Neural cell (in vitro differentiated cells): ENCODE measurements around the gene CDC16. TPM values are rescaled to one million over a fixed set of nuclear protein-coding genes. Genes with fewer than 3 reads are reported as not detected.

Source experiments
- H2AFZ ChIP-seq: fragments of 200-600, 300-800 bp; sonication (generic), shearing (Covaris generic); 2 replicates; pipeline ENCODE4 v1.6.0; 2014; ENCODE audit warnings: low read depth, mild to moderate bottlenecking, antibody characterized with exemption, low read length, moderate library complexity
- H3F3A ChIP-seq: fragments of 200-600 bp; shearing (Covaris generic); 2 replicates; pipeline ENCODE4 v1.6.1; 2016; ENCODE audit warnings: mild to moderate bottlenecking, moderate library complexity, mixed read lengths, antibody characterized with exemption, low read length; ENCODE audit not compliant: insufficient read depth, poor library complexity, severe bottlenecking
- H3K27ac ChIP-seq: fragments of 200-600, 300-800 bp; sonication (generic), shearing (Covaris generic); 2 replicates; pipeline ENCODE4 v1.5.1; 2014; ENCODE audit warnings: mild to moderate bottlenecking, low read length, moderate library complexity
- H3K27me3 ChIP-seq: fragments of 300-800, 200-600 bp; sonication (generic), shearing (Covaris generic); 2 replicates; pipeline ENCODE4 v1.6.0; 2014; ENCODE audit warnings: mild to moderate bottlenecking, low read depth, low read length, moderate library complexity; ENCODE audit not compliant: insufficient read depth
- H3K36me3 ChIP-seq: fragments of 300-800, 200-600 bp; sonication (generic), shearing (Covaris generic); 2 replicates; pipeline ENCODE4 v1.5.1; 2014; ENCODE audit warnings: mild to moderate bottlenecking, antibody characterized with exemption, low read length, moderate library complexity; ENCODE audit not compliant: insufficient read depth
- H3K4me2 ChIP-seq: fragments of 300-800, 200-600 bp; sonication (generic), shearing (Covaris generic); 2 replicates; pipeline ENCODE4 v1.6.0; 2014; ENCODE audit warnings: mild to moderate bottlenecking, low read length
- H3K4me3 ChIP-seq: fragments of 300-800, 200-600 bp; sonication (generic), shearing (Covaris generic); 2 replicates; pipeline ENCODE4 v1.5.1; 2014; ENCODE audit warnings: mild to moderate bottlenecking, low read length, moderate library complexity
- H3K79me2 ChIP-seq: fragments of 200-600 bp; shearing (Covaris generic); replicated peaks from 2 replicates; pipeline ENCODE4 v1.6.0; 2014; ENCODE audit warnings: mild to moderate bottlenecking, low read length, moderate library complexity; ENCODE audit not compliant: insufficient read depth
- H3K9ac ChIP-seq: fragments of 300-800, 200-600 bp; sonication (generic), shearing (Covaris generic); 2 replicates; pipeline ENCODE4 v1.6.1; 2016; ENCODE audit warnings: mild to moderate bottlenecking, low read length, mixed read lengths
- H3K9me2 ChIP-seq: fragments of 200-600 bp; shearing (Covaris generic); 2 replicates; pipeline ENCODE4 v1.6.1; 2016; ENCODE audit warnings: mild to moderate bottlenecking, low read length, mixed read lengths; ENCODE audit not compliant: insufficient read depth
- H3K9me3 ChIP-seq: fragments of 200-600, 300-800 bp; sonication (generic), shearing (Covaris generic); 2 replicates; pipeline ENCODE4 v1.6.1; 2016; ENCODE audit warnings: mild to moderate bottlenecking, mixed run types, low read length, moderate library complexity, mixed read lengths
- H4K20me1 ChIP-seq: fragments of 200-600 bp; shearing (Covaris generic); 2 replicates; pipeline ENCODE4 v1.6.1; 2016; ENCODE audit warnings: mild to moderate bottlenecking, mixed run types; ENCODE audit not compliant: insufficient read depth
- CTCF ChIP-seq: fragments of 450-650 bp; IDR thresholded peaks from 2 replicates; pipeline ENCODE4 v1.5.1; 2014; ENCODE audit warnings: antibody characterized with exemption, mild to moderate bottlenecking, moderate library complexity; ENCODE audit not compliant: poor library complexity, severe bottlenecking
- EP300 ChIP-seq: fragments of 450-650 bp; conservative IDR thresholded peaks from 2 replicates; pipeline ENCODE4 v1.6.1; 2014; ENCODE audit warnings: antibody characterized with exemption, mild to moderate bottlenecking, moderate library complexity; ENCODE audit not compliant: poor library complexity, severe bottlenecking
- EZH2 ChIP-seq: fragments of 200-600, 300-800 bp; shearing (Covaris generic), sonication (generic); IDR thresholded peaks from 2 replicates; pipeline ENCODE4 v1.6.1; 2014; ENCODE audit warnings: antibody characterized with exemption, low read length, borderline replicate concordance, mild to moderate bottlenecking; ENCODE audit not compliant: insufficient read depth, poor library complexity, severe bottlenecking
- MXI1 ChIP-seq: fragments of 450-650 bp; conservative IDR thresholded peaks from 2 replicates; pipeline ENCODE4 v1.6.1; 2014; ENCODE audit warnings: antibody characterized with exemption, mild to moderate bottlenecking; ENCODE audit not compliant: poor library complexity, severe bottlenecking
- POLR2AphosphoS5 ChIP-seq: IDR thresholded peaks from 2 replicates; pipeline ENCODE4 v1.6.1; 2012
- RAD21 ChIP-seq: fragments of 450-650 bp; conservative IDR thresholded peaks from 2 replicates; pipeline ENCODE4 v1.6.1; 2014; ENCODE audit warnings: antibody characterized with exemption, mild to moderate bottlenecking, moderate library complexity
- REST ChIP-seq: IDR thresholded peaks from 2 replicates; pipeline ENCODE4 v1.6.1; 2012; ENCODE audit warnings: borderline replicate concordance
- SMC3 ChIP-seq: fragments of 450-650 bp; conservative IDR thresholded peaks from 2 replicates; pipeline ENCODE4 v1.6.1; 2014; ENCODE audit warnings: antibody characterized with exemption, mild to moderate bottlenecking, moderate library complexity; ENCODE audit not compliant: poor library complexity
- TAF1 ChIP-seq: IDR thresholded peaks from 2 replicates; pipeline ENCODE4 v1.6.1; 2012; ENCODE audit warnings: low read depth
- polyA minus RNA-seq: library from RNA; depleted of rRNA, polyadenylated mRNA; stranded (reverse); fragments of >200 nt; gene quantifications from 2 replicates; pipeline ENCODE4 v1.2.3, GENCODE V29; 2014
- polyA plus RNA-seq: library from polyadenylated mRNA; depleted of rRNA; stranded (reverse); fragments of >200 nt; gene quantifications from 2 replicates; pipeline ENCODE4 v1.2.3, GENCODE V29; 2014

The CDC16 gene
- polyA plus RNA-seq (70.4 and 78.4 TPM in 2 replicates), polyA minus RNA-seq (55.5 and 75.6 TPM in 2 replicates)

GRCh38 chr13:114234645-114235421, at the start of gene CDC16:
TSS of gene CDC16 (plus strand) at chr13:114234897. CDS start at chr13:114235085, 188 bp downstream.
- Histone ChIP-seq H3K79me2 (peaks cover 15% of the 10 kb centered on the region), H4K20me1 (no peaks in the 10 kb centered on the region), H3K9ac (peak within 1 kb of the TSS; percentile 82), H3K9me2 (no peaks in the 10 kb centered on the region), H3K4me3 (peak within 1 kb of the TSS; percentile 91), H3K27me3 (no peaks in the 10 kb centered on the region), H3K36me3 (no peaks in the 10 kb centered on the region), H3K4me2 (peak within 1 kb of the TSS; percentile 50), H2AFZ (peak within 1 kb of the TSS; percentile 0), H3F3A (no peaks in the 10 kb centered on the region), H3K9me3 (no peaks in the 10 kb centered on the region), H3K27ac (peak within 1 kb of the TSS; percentile 42)
- no peak for TF ChIP-seq RAD21
- no peak for TF ChIP-seq EP300
- peak; percentile 84 for TF ChIP-seq MXI1
- TF ChIP-seq REST: no peak
- peak; percentile 25 for TF ChIP-seq CTCF
- TF ChIP-seq TAF1: peak; percentile 41
- TF ChIP-seq POLR2AphosphoS5: peak; percentile 48
- TF ChIP-seq EZH2: no peak
- peak; percentile 35 for TF ChIP-seq SMC3

- Histone ChIP-seq H3K9me3 (no peaks in the 10 kb centered on the region), H3K9ac (no peak overlapping the region), H3K27me3 (no peaks in the 10 kb centered on the region), H3K4me2 (no peak overlapping the region), H4K20me1 (no peaks in the 10 kb centered on the region), H3K36me3 (no peaks in the 10 kb centered on the region), H2AFZ (no peak overlapping the region), H3F3A (no peaks in the 10 kb centered on the region), H3K4me3 (no peak overlapping the region), H3K27ac (no peak overlapping the region), H3K79me2 (no peaks in the 10 kb centered on the region), H3K9me2 (no peaks in the 10 kb centered on the region)
- TF ChIP-seq MXI1 (no peak), EP300 (no peak), EZH2 (no peak), SMC3 (no peak), TAF1 (no peak), RAD21 (no peak), CTCF (no peak), POLR2AphosphoS5 (no peak), REST (no peak)
These were observed 49.3 kb upstream of the CDC16 start for GRCh38 chr13:114185182-114185971.
